ENCODE data around the gene PPP6C.

The PPP6C gene

GRCh38 chr9:125150349-125151245, 39.0 kb downstream of the PPP6C start:
- Histone ChIP-seq H3K36me3 (ENCODE audit: control insufficient read depth, insufficient read depth, low read length) (no peaks in the 10 kb centered on the region), H3K9ac (ENCODE audit: low read length) (no peak overlapping the region), H3K27me3 (ENCODE audit: control insufficient read depth, insufficient read depth, low read length) (no peaks in the 10 kb centered on the region)

GRCh38 chr9:125147401-125147951, 42.1 kb downstream of the PPP6C start:
- H3K4me1 ChIP-seq (ENCODE audit: control insufficient read depth, insufficient read depth, low read length): peaks cover 4% of the 10 kb centered on the region
- no peaks in the 10 kb centered on the region for H3K9me3 ChIP-seq (ENCODE audit: control insufficient read depth, low read length)
- H3K36me3 ChIP-seq (ENCODE audit: control insufficient read depth, insufficient read depth, low read length): no peaks in the 10 kb centered on the region
- no peak overlapping the region for H3K9ac ChIP-seq (ENCODE audit: low read length)
- H3K4me3 ChIP-seq (ENCODE audit: low read length): no peak overlapping the region
- H3K27me3 ChIP-seq (ENCODE audit: control insufficient read depth, insufficient read depth, low read length): no peaks in the 10 kb centered on the region

More at GRCh38 chr9:125150349-125151245, 39.0 kb downstream of the PPP6C start:
- H3K4me3 ChIP-seq (ENCODE audit: low read length): no peak overlapping the region
- H3K4me1 ChIP-seq (ENCODE audit: control insufficient read depth, insufficient read depth, low read length): no peaks in the 10 kb centered on the region
- H3K9me3 ChIP-seq (ENCODE audit: control insufficient read depth, low read length): no peaks in the 10 kb centered on the region

DNA sequence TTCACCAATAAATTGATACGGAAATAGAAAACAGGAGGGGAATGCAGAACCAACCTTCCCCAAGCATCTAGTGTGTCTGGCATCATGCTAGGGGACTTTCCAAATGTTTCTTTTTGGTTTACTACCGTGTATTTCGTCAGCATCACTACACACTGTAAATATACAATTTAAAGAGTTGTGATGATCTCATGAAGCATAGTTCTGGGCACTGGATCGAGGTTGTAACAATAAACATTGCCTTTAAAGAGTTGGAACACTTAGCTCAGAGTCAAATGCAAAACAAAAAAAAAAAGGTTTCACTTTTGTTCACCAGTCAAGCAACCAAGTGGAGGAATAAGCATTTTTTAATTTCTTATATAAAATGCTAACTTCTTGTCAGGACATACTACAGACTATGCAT, 43.4 kb downstream of the PPP6C start:
- Histone ChIP-seq H3K9me3 (ENCODE audit: control insufficient read depth, low read length) (no peaks in the 10 kb centered on the region), H3K36me3 (ENCODE audit: control insufficient read depth, insufficient read depth, low read length) (no peaks in the 10 kb centered on the region), H3K9ac (ENCODE audit: low read length) (no peak overlapping the region), H3K27me3 (ENCODE audit: control insufficient read depth, insufficient read depth, low read length) (no peaks in the 10 kb centered on the region), H3K4me3 (ENCODE audit: low read length) (no peak overlapping the region), H3K4me1 (ENCODE audit: control insufficient read depth, insufficient read depth, low read length) (peaks cover 4% of the 10 kb centered on the region)

- Histone ChIP-seq H3K4me3 (ENCODE audit: low read length) (no peak overlapping the region), H3K4me1 (ENCODE audit: control insufficient read depth, insufficient read depth, low read length) (peaks cover 4% of the 10 kb centered on the region), H3K27me3 (ENCODE audit: control insufficient read depth, insufficient read depth, low read length) (no peaks in the 10 kb centered on the region), H3K9ac (ENCODE audit: low read length) (no peak overlapping the region), H3K9me3 (ENCODE audit: control insufficient read depth, low read length) (no peaks in the 10 kb centered on the region), H3K36me3 (ENCODE audit: control insufficient read depth, insufficient read depth, low read length) (no peaks in the 10 kb centered on the region)
These were observed 44.2 kb downstream of the PPP6C start for GRCh38 chr9:125145425-125145824.

- Histone ChIP-seq H3K9ac (ENCODE audit: low read length) (peak within 1 kb of the TSS; percentile 70), H3K9me3 (ENCODE audit: control insufficient read depth, low read length) (no peaks in the 10 kb centered on the region), H3K4me3 (ENCODE audit: low read length) (peak within 1 kb of the TSS; percentile 61), H3K36me3 (ENCODE audit: control insufficient read depth, insufficient read depth, low read length) (no peaks in the 10 kb centered on the region), H3K27me3 (ENCODE audit: control insufficient read depth, insufficient read depth, low read length) (no peaks in the 10 kb centered on the region), H3K4me1 (ENCODE audit: control insufficient read depth, insufficient read depth, low read length) (peaks cover 4% of the 10 kb centered on the region)
These were observed 46.1 kb downstream of the PPP6C start, which contains the start of gene SCAI for GRCh38 chr9:125143377-125144090. SCAI (minus strand) TSS chr9:125143528; CDS start chr9:125143437, 91 bp downstream.

DNA sequence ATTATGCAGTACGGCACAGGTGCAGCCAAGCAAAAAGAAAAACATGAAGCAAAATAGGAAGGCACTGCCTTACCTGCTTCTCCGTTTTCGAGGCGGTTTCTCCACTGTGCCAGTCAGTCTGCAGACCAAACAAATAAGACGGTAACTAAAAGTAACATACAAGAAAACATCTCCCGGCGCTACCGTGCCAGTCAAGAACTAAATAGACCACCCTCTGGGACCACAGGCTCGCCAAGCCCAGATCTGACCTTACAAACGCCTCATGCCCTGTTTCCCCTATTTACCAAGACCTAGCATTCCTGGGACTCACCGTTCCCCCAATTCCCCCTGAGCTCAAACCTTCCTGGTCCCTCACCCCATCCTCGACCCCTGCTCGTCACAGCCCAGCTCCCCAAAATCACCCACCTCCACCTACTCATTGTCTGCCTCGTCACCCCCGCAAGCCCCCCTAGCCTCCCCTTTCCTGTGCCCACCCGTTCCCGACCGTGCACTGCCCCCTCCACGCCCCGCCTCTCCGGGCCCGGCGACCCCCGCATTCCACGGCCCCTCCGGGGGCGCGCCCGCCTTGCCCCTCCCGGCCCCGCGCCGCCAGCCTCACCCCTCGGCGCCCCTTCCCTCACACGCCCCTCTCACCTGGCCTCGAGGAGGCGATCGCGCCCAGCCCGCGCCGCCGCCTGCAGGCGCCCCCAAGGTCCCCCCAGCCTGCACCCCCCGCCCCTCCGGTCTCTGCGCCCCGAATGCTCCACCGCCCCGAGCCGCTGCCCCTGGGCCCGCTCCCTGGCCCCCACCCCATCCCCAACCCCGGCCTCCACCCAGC, 46.8 kb downstream of the PPP6C start:
- peak overlapping the region; percentile 28 for H3K4me3 ChIP-seq (ENCODE audit: low read length)
- peaks cover 4% of the 10 kb centered on the region for H3K4me1 ChIP-seq (ENCODE audit: control insufficient read depth, insufficient read depth, low read length)
- H3K36me3 ChIP-seq (ENCODE audit: control insufficient read depth, insufficient read depth, low read length): no peaks in the 10 kb centered on the region
- peak overlapping the region; percentile 70 for H3K9ac ChIP-seq (ENCODE audit: low read length)
- no peaks in the 10 kb centered on the region for H3K9me3 ChIP-seq (ENCODE audit: control insufficient read depth, low read length)
- no peaks in the 10 kb centered on the region for H3K27me3 ChIP-seq (ENCODE audit: control insufficient read depth, insufficient read depth, low read length)

GRCh38 chr9:125141751-125142150, 47.9 kb downstream of the PPP6C start:
- Histone ChIP-seq H3K36me3 (ENCODE audit: control insufficient read depth, insufficient read depth, low read length) (no peaks in the 10 kb centered on the region), H3K9ac (ENCODE audit: low read length) (no peak overlapping the region), H3K9me3 (ENCODE audit: control insufficient read depth, low read length) (no peaks in the 10 kb centered on the region), H3K4me3 (ENCODE audit: low read length) (no peak overlapping the region), H3K27me3 (ENCODE audit: control insufficient read depth, insufficient read depth, low read length) (no peaks in the 10 kb centered on the region), H3K4me1 (ENCODE audit: control insufficient read depth, insufficient read depth, low read length) (peaks cover 4% of the 10 kb centered on the region)

DNA sequence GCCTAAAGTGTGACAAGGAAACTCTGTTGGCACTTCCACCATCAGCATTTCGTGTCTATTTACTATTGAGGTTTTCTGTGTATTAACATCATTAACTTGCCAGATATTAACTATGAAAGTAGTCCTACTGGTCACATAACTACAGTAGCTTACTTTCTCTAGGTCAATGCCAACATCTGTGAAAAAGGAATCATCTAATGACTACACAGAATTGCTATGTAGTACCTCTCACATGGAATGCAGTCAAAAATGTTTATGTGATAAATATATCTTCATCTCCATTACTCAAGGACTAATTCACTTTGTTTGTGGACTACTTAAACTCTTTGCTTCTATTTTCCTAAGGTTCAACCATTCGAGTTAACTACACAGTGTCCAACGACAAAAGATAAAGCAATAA, 48.4 kb downstream of the PPP6C start:
- Histone ChIP-seq H3K9ac (ENCODE audit: low read length) (no peak overlapping the region), H3K4me1 (ENCODE audit: control insufficient read depth, insufficient read depth, low read length) (peaks cover 4% of the 10 kb centered on the region), H3K36me3 (ENCODE audit: control insufficient read depth, insufficient read depth, low read length) (no peaks in the 10 kb centered on the region), H3K9me3 (ENCODE audit: control insufficient read depth, low read length) (no peaks in the 10 kb centered on the region), H3K4me3 (ENCODE audit: low read length) (no peak overlapping the region), H3K27me3 (ENCODE audit: control insufficient read depth, insufficient read depth, low read length) (no peaks in the 10 kb centered on the region)

DNA sequence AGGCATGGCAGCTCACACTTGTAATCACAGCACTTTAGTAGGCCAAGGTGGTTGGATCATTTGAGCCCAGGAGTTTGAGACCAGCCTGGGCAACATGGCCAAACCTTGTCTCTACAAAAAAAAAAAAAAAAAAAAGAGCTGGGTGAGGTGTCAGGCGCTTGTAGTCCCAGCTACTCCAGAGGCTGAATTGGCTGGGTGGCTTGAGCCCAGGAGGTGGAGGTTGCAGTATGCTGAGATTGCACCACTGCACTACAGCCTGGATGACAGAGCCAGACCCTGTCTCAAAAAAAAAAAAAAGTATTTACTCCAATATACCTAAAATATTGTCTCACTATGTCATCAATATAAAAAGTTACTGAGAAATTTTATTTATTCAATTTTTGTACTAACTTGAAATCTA, 49.0 kb downstream of the PPP6C start:
- Histone ChIP-seq H3K27me3 (ENCODE audit: control insufficient read depth, insufficient read depth, low read length) (no peaks in the 10 kb centered on the region), H3K36me3 (ENCODE audit: control insufficient read depth, insufficient read depth, low read length) (no peaks in the 10 kb centered on the region), H3K4me1 (ENCODE audit: control insufficient read depth, insufficient read depth, low read length) (peaks cover 4% of the 10 kb centered on the region), H3K9me3 (ENCODE audit: control insufficient read depth, low read length) (no peaks in the 10 kb centered on the region), H3K4me3 (ENCODE audit: low read length) (no peak overlapping the region), H3K9ac (ENCODE audit: low read length) (no peak overlapping the region)

- no peaks in the 10 kb centered on the region for H3K9me3 ChIP-seq (ENCODE audit: control insufficient read depth, low read length)
These were observed 52.4 kb downstream of the PPP6C start for GRCh38 chr9:125137200-125137599.

DNA sequence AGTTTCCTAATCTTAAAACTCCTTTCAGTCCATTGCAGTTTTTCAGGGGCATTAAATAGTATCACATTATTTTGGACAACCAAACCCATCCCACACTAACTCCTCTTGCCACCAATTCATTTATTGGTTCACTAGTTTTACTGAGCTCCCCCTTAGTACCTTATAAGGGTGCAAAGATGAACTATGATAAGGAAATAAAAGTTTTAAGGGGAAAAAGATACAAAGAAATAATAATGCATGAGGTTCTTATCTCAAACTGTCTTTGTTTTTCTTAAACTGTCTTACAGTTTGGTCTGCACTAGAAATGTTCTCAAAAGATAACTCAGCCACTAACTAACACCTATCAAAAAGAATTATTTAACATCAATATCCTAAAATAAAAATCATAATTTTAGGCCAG, 54.6 kb downstream of the PPP6C start:
- Histone ChIP-seq H3K9me3 (ENCODE audit: control insufficient read depth, low read length) (no peaks in the 10 kb centered on the region), H3K36me3 (ENCODE audit: control insufficient read depth, insufficient read depth, low read length) (no peaks in the 10 kb centered on the region), H3K4me3 (ENCODE audit: low read length) (no peak overlapping the region), H3K9ac (ENCODE audit: low read length) (no peak overlapping the region), H3K4me1 (ENCODE audit: control insufficient read depth, insufficient read depth, low read length) (no peaks in the 10 kb centered on the region), H3K27me3 (ENCODE audit: control insufficient read depth, insufficient read depth, low read length) (no peaks in the 10 kb centered on the region)

More at GRCh38 chr9:125137200-125137599, 52.4 kb downstream of the PPP6C start:
- Histone ChIP-seq H3K4me1 (ENCODE audit: control insufficient read depth, insufficient read depth, low read length) (no peaks in the 10 kb centered on the region), H3K27me3 (ENCODE audit: control insufficient read depth, insufficient read depth, low read length) (no peaks in the 10 kb centered on the region), H3K4me3 (ENCODE audit: low read length) (no peak overlapping the region), H3K9ac (ENCODE audit: low read length) (no peak overlapping the region), H3K36me3 (ENCODE audit: control insufficient read depth, insufficient read depth, low read length) (no peaks in the 10 kb centered on the region)
